Ishikawa (cell line): ENCODE measurements around the gene BRD2.

Source experiments
- CEBPB ChIP-seq: IDR thresholded peaks from 2 replicates; pipeline ENCODE4 v1.6.1; 2012
- CREB1 ChIP-seq: IDR thresholded peaks from 2 replicates; pipeline ENCODE4 v1.6.1; 2012; ENCODE audit warnings: low read depth
- EGR1 ChIP-seq: IDR thresholded peaks from 2 replicates; pipeline ENCODE4 v1.6.1; 2012
- EP300 ChIP-seq: IDR thresholded peaks from 2 replicates; pipeline ENCODE4 v1.6.1; 2012; ENCODE audit warnings: borderline replicate concordance
- FOXM1 ChIP-seq: IDR thresholded peaks from 2 replicates; pipeline ENCODE4 v1.6.1; 2012; ENCODE audit warnings: low read depth, borderline replicate concordance
- MAX ChIP-seq: IDR thresholded peaks from 2 replicates; pipeline ENCODE4 v1.6.1; 2012
- NFIC ChIP-seq: IDR thresholded peaks from 2 replicates; pipeline ENCODE4 v1.6.1; 2012
- RAD21 ChIP-seq: IDR thresholded peaks from 2 replicates; pipeline ENCODE4 v1.6.1; 2012; ENCODE audit warnings: low read depth
- REST ChIP-seq: IDR thresholded peaks from 2 replicates; pipeline ENCODE4 v1.6.1; 2012; ENCODE audit warnings: low read depth, mild to moderate bottlenecking
- TAF1 ChIP-seq: IDR thresholded peaks from 2 replicates; pipeline ENCODE4 v1.6.1; 2012; ENCODE audit warnings: low read depth, mild to moderate bottlenecking
- TCF12 ChIP-seq: IDR thresholded peaks from 2 replicates; pipeline ENCODE4 v1.6.1; 2012; ENCODE audit warnings: low read depth
- TEAD4 ChIP-seq: IDR thresholded peaks from 2 replicates; pipeline ENCODE4 v1.6.1; 2012
- USF1 ChIP-seq: IDR thresholded peaks from 2 replicates; pipeline ENCODE4 v1.6.1; 2012
- YY1 ChIP-seq: IDR thresholded peaks from 2 replicates; pipeline ENCODE4 v1.6.1; 2012; ENCODE audit warnings: low read depth
- ZBTB7A ChIP-seq: IDR thresholded peaks from 2 replicates; pipeline ENCODE4 v1.6.1; 2012; ENCODE audit warnings: low read depth

Gene BRD2

GRCh38 chr6:32937230-32937633 lies 31.2 kb upstream of the BRD2 start:
- TF ChIP-seq CREB1 (no peak), EP300 (no peak), TCF12 (no peak), TAF1 (no peak), RAD21 (no peak), EGR1 (no peak), NFIC (no peak), ZBTB7A (no peak), YY1 (no peak), FOXM1 (no peak), CEBPB (no peak), MAX (no peak), TEAD4 (no peak), USF1 (no peak), REST (no peak)

GRCh38 chr6:32938494-32938893 lies 29.9 kb upstream of the BRD2 start:
- TF ChIP-seq CEBPB (peak; percentile 37; the same call in 1 of the 2 replicates), TAF1 (no peak), YY1 (no peak)

GRCh38 chr6:32940656-32941213 lies 27.7 kb upstream of the BRD2 start, which contains the start of gene HLA-DMB:
HLA-DMB (minus strand) TSS chr6:32941028; CDS start chr6:32940807, 221 bp downstream.
- TF ChIP-seq FOXM1 (no peak), REST (no peak), TCF12 (no peak), MAX (no peak), TAF1 (no peak), CREB1 (peak; percentile 93), RAD21 (no peak)

GRCh38 chr6:32941214-32941768 lies 27.1 kb upstream of the BRD2 start:
- no peak for TF ChIP-seq TCF12
- no peak for TF ChIP-seq CEBPB
- no peak for TF ChIP-seq MAX
- TF ChIP-seq USF1, result no peak
- TF ChIP-seq EP300, result no peak
- no peak for TF ChIP-seq YY1
- TF ChIP-seq RAD21, result no peak
- TF ChIP-seq EGR1, result peak; percentile 82

GRCh38 chr6:32943864-32944649 lies 24.3 kb upstream of the BRD2 start:
- TF ChIP-seq NFIC, result no peak
